H9 (cell line): Measurements from ENCODE around the gene HECA. TPM values are rescaled to one million over a fixed set of nuclear protein-coding genes. Genes with fewer than 3 reads are reported as not detected.

Source experiments
- DNase-seq: peaks from one replicate; pipeline ENCODE4 v3.0.0-alpha.2; 2017
- H2AFZ ChIP-seq: one replicate; pipeline ENCODE4 v1.6.1; 2013; ENCODE audit warnings: mild to moderate bottlenecking, low read length, control low read depth, moderate library complexity
- H2AK5ac ChIP-seq: 2 replicates; pipeline ENCODE4 v1.6.1; 2013; ENCODE audit warnings: low read length, control low read depth, mixed read lengths; ENCODE audit not compliant: insufficient read length
- H2BK120ac ChIP-seq: one replicate; pipeline ENCODE4 v1.6.1; 2013; ENCODE audit warnings: low read depth, mild to moderate bottlenecking, low read length, control low read depth, inconsistent platforms; ENCODE audit not compliant: poor library complexity, severe bottlenecking
- H2BK12ac ChIP-seq: 2 replicates; pipeline ENCODE4 v1.6.1; 2013; ENCODE audit warnings: low read length, control low read depth, mixed read lengths, low read depth; ENCODE audit not compliant: insufficient read length
- H2BK15ac ChIP-seq: 2 replicates; pipeline ENCODE4 v1.6.1; 2013; ENCODE audit warnings: low read depth, low read length, control low read depth
- H2BK20ac ChIP-seq: one replicate; pipeline ENCODE4 v1.6.1; 2013; ENCODE audit warnings: low read depth, mild to moderate bottlenecking, low read length, control low read depth, inconsistent platforms; ENCODE audit not compliant: poor library complexity, severe bottlenecking
- H2BK5ac ChIP-seq: 2 replicates; pipeline ENCODE4 v1.6.1; 2013; ENCODE audit warnings: low read length, control low read depth, mixed read lengths; ENCODE audit not compliant: insufficient read length
- H3K14ac ChIP-seq: 2 replicates; pipeline ENCODE4 v1.6.1; 2013; ENCODE audit warnings: low read length, control low read depth; ENCODE audit not compliant: insufficient read depth
- H3K18ac ChIP-seq: 2 replicates; pipeline ENCODE4 v1.6.1; 2013; ENCODE audit warnings: low read depth, mild to moderate bottlenecking, mixed read lengths, low read length, control low read depth; ENCODE audit not compliant: insufficient read length
- H3K23ac ChIP-seq: 2 replicates; pipeline ENCODE4 v1.6.1; 2013; ENCODE audit warnings: low read length, control low read depth, mixed read lengths, low read depth; ENCODE audit not compliant: insufficient read length
- H3K23me2 ChIP-seq: 2 replicates; pipeline ENCODE4 v1.6.1; 2013; ENCODE audit warnings: low read depth, mild to moderate bottlenecking, mixed read lengths, low read length, control low read depth; ENCODE audit not compliant: insufficient read length, poor library complexity, severe bottlenecking
- H3K27ac ChIP-seq: 2 replicates; pipeline ENCODE4 v1.5.1; 2013; ENCODE audit warnings: low read length, control low read depth, mixed read lengths, low read depth; ENCODE audit not compliant: insufficient read length
- H3K27me3 ChIP-seq: 2 replicates; pipeline ENCODE4 v1.6.1; 2013; ENCODE audit warnings: low read length, control low read depth, inconsistent platforms; ENCODE audit not compliant: insufficient read depth
- H3K4ac ChIP-seq: 2 replicates; pipeline ENCODE4 v1.6.1; 2013; ENCODE audit warnings: low read depth, mild to moderate bottlenecking, control low read depth, inconsistent platforms, low read length, moderate library complexity
- H3K4me1 ChIP-seq: 2 replicates; pipeline ENCODE4 v1.6.1; 2013; ENCODE audit warnings: low read length, control low read depth, inconsistent platforms; ENCODE audit not compliant: insufficient read depth
- H3K4me2 ChIP-seq: 2 replicates; pipeline ENCODE4 v1.6.1; 2013; ENCODE audit warnings: low read length, control low read depth, mixed read lengths; ENCODE audit not compliant: insufficient read length, insufficient read depth
- H3K56ac ChIP-seq: 2 replicates; pipeline ENCODE4 v1.6.1; 2013; ENCODE audit warnings: low read depth, mild to moderate bottlenecking, mixed read lengths, low read length, control low read depth; ENCODE audit not compliant: insufficient read length
- H3K79me1 ChIP-seq: 2 replicates; pipeline ENCODE4 v1.6.1; 2013; ENCODE audit warnings: low read depth, mild to moderate bottlenecking, moderate library complexity, low read length, control low read depth, inconsistent platforms; ENCODE audit not compliant: insufficient read depth, poor library complexity, severe bottlenecking
- H3K79me2 ChIP-seq: 2 replicates; pipeline ENCODE4 v1.6.1; 2013; ENCODE audit warnings: low read length, control low read depth, inconsistent platforms; ENCODE audit not compliant: insufficient read depth
- H3K9ac ChIP-seq: 2 replicates; pipeline ENCODE4 v1.6.1; 2013; ENCODE audit warnings: low read length, control low read depth, mixed read lengths; ENCODE audit not compliant: insufficient read length; ENCODE audit errors: extremely low read depth
- H3K9me3 ChIP-seq: one replicate; pipeline ENCODE4 v1.6.1; 2013; ENCODE audit warnings: low read depth, low read length, inconsistent platforms; ENCODE audit not compliant: control insufficient read depth
- H3T11ph ChIP-seq: one replicate; pipeline ENCODE4 v1.6.1; 2013; ENCODE audit warnings: mild to moderate bottlenecking, low read length, control low read depth, inconsistent platforms
- H4K20me1 ChIP-seq: one replicate; pipeline ENCODE4 v1.6.1; 2013; ENCODE audit not compliant: control insufficient read depth, insufficient read length, insufficient read depth
- H4K5ac ChIP-seq: 2 replicates; pipeline ENCODE4 v1.6.1; 2013; ENCODE audit warnings: low read depth, mild to moderate bottlenecking, mixed read lengths, low read length, control low read depth; ENCODE audit not compliant: insufficient read length
- H4K8ac ChIP-seq: replicated peaks from 2 replicates; pipeline ENCODE4 v1.6.1; 2013; ENCODE audit warnings: low read length, control low read depth, mixed read lengths, low read depth; ENCODE audit not compliant: insufficient read length
- H4K91ac ChIP-seq: 2 replicates; pipeline ENCODE4 v1.6.1; 2013; ENCODE audit warnings: low read depth, mild to moderate bottlenecking, moderate library complexity, mixed read lengths, low read length, control low read depth; ENCODE audit not compliant: insufficient read length
- H3K27ac Mint-ChIP-seq, 3 experiments: 2 replicates in 2 of 3; 3 replicates in 1 of 3; pipeline ENCODE4 v1.8.0; 2020 to 2021; ENCODE audit warnings: mixed read lengths in 3 of 3, mild to moderate bottlenecking in 1 of 3, moderate library complexity in 1 of 3
- H3K27me3 Mint-ChIP-seq: 2 replicates; pipeline ENCODE4 v1.8.0; 2021; ENCODE audit warnings: low read depth, mild to moderate bottlenecking, moderate library complexity, mixed read lengths
- H3K36me3 Mint-ChIP-seq, 3 experiments: 2 replicates in 2 of 3; 3 replicates in 1 of 3; pipeline ENCODE4 v1.8.0; 2020 to 2021; ENCODE audit warnings: low read depth in 3 of 3, mixed read lengths in 3 of 3; ENCODE audit not compliant: insufficient read depth in 1 of 3
- H3K4me1 Mint-ChIP-seq, 2 experiments: 2 replicates each; pipeline ENCODE4 v1.8.0; 2020; ENCODE audit warnings: mixed read lengths in 2 of 2
- H3K4me3 Mint-ChIP-seq, 2 experiments: 2 replicates in 1 of 2; 3 replicates in 1 of 2; pipeline ENCODE4 v1.8.0; 2020 to 2021; ENCODE audit warnings: mild to moderate bottlenecking in 2 of 2, mixed read lengths in 2 of 2, moderate library complexity in 1 of 2
- H3K9me3 Mint-ChIP-seq, 2 experiments: 2 replicates in 1 of 2; 3 replicates in 1 of 2; pipeline ENCODE4 v1.8.0; 2020; ENCODE audit warnings: mild to moderate bottlenecking in 2 of 2, mixed read lengths in 2 of 2, moderate library complexity in 1 of 2
- WGBS: extraction: QIAGEN DNeasy Blood & Tissue Kit; methylation state at CpG from one replicate; pipeline ENCODE4 v1.1.7; 2013; ENCODE audit warnings: missing lambda C conversion rate, low lambda C conversion rate, mixed read lengths; ENCODE audit not compliant: insufficient read length; ENCODE audit errors: extremely low coverage; 5-methylcytosine and 5-hydroxymethylcytosine counted together
- total RNA-seq: library from RNA; stranded (reverse); gene quantifications from 2 replicates; pipeline ENCODE4 v1.2.1, GENCODE V29; 2021
- TF ChIP-seq, protein P1 (sequence below): fragments of 200-600 bp; sonication (generic); conservative IDR thresholded peaks from 3 replicates; pipeline ENCODE4 v1.8.0; 2021; ENCODE audit warnings: antibody characterized with exemption, mild to moderate bottlenecking

Gene HECA
- total RNA-seq, 1 experiment from 2014 or later: 4.8 TPM

DNA sequence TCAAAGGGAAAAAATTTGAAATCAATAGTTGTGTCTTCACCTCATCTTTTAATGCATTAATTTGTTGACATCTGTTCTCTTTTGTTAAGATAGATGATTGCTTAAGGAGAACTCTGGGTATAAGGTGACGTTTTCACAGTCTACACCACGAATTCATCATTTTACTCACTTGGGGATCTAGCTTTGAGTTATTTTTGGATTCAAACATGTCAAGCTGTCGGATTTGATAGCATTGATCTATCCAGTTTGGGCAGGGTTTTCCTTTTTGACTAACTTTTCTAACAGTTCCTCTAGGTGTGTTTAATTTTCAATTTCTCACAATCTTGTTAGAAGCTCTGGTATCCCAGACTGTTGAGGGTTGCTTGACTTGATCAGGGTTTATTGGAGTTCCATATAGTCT lies 49.6 kb downstream of the HECA start:
- Histone ChIP-seq H3K79me1 (no peaks in the 10 kb centered on the region), H4K91ac (no peak overlapping the region), H3K4ac (no peak overlapping the region), H3K9ac (no peak overlapping the region), H2AK5ac (no peak overlapping the region), H2BK5ac (no peak overlapping the region), H4K8ac (no peak overlapping the region), H3T11ph (no peak overlapping the region), H2BK20ac (no peak overlapping the region), H2AFZ (no peak overlapping the region), H2BK15ac (no peak overlapping the region), H3K4me1 (no peaks in the 10 kb centered on the region), H3K14ac (no peak overlapping the region), H3K18ac (no peak overlapping the region), H3K79me2 (no peaks in the 10 kb centered on the region), H3K56ac (no peak overlapping the region), H4K20me1 (no peaks in the 10 kb centered on the region), H2BK12ac (no peak overlapping the region), H3K23ac (no peak overlapping the region), H4K5ac (no peak overlapping the region), H3K27me3 (no peaks in the 10 kb centered on the region), H3K4me2 (no peak overlapping the region), H3K9me3 (no peaks in the 10 kb centered on the region), H3K27ac (no peak overlapping the region), H3K23me2 (no peaks in the 10 kb centered on the region), H2BK120ac (no peak overlapping the region)
- no peaks in the 10 kb centered on the region for H3K4me1 Mint-ChIP-seq
- no peak overlapping the region for H3K27ac Mint-ChIP-seq
- H3K9me3 Mint-ChIP-seq: no peaks in the 10 kb centered on the region
- TF ChIP-seq, protein P1, sequence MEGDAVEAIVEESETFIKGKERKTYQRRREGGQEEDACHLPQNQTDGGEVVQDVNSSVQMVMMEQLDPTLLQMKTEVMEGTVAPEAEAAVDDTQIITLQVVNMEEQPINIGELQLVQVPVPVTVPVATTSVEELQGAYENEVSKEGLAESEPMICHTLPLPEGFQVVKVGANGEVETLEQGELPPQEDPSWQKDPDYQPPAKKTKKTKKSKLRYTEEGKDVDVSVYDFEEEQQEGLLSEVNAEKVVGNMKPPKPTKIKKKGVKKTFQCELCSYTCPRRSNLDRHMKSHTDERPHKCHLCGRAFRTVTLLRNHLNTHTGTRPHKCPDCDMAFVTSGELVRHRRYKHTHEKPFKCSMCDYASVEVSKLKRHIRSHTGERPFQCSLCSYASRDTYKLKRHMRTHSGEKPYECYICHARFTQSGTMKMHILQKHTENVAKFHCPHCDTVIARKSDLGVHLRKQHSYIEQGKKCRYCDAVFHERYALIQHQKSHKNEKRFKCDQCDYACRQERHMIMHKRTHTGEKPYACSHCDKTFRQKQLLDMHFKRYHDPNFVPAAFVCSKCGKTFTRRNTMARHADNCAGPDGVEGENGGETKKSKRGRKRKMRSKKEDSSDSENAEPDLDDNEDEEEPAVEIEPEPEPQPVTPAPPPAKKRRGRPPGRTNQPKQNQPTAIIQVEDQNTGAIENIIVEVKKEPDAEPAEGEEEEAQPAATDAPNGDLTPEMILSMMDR: no peak
- H3K27me3 Mint-ChIP-seq: no peaks in the 10 kb centered on the region
- H3K4me3 Mint-ChIP-seq: no peak overlapping the region
- peaks cover 0 to 2% (median 0%) of the 10 kb centered on the region in 3 experiments; a peak in 1 of 7 replicates for H3K36me3 Mint-ChIP-seq
- WGBS: no CpG with 5 or more reads among the region's 3 CpGs
- DNase-seq: no peak
